IMR-90 (cell line): ENCODE measurements around the gene PMEPA1. TPM values are rescaled to one million over a fixed set of nuclear protein-coding genes. Genes with fewer than 3 reads are reported as not detected.

ENCODE experiments used
- ATAC-seq: fragments of 200-7000 bp; cut with Tn5 transposase; 2 replicates; pipeline ENCODE4 v1.9.1; 2020; ENCODE audit warnings: low read depth, mild to moderate bottlenecking, moderate library complexity
- BruUV-seq: library from RNA; stranded (reverse); fragments of 400-500 nt; replicated peaks from 2 replicates; lab custom pipeline; 2021; lab: Mats Ljungman, UMichigan
- CTCF ChIA-PET: fragments of 300-600 bp; formaldehyde crosslinking; extraction: SDS; loops from one replicate; lab custom pipeline; 2021; ENCODE audit warnings: antibody characterized with exemption; lab: Yijun Ruan, JAX
- POLR2A ChIA-PET: fragments of 300-600 bp; sonication (Branson Sonifier 250); formaldehyde crosslinking; loops from one replicate; lab custom pipeline; 2022; ENCODE audit warnings: antibody characterized with exemption; ENCODE audit not compliant: unreplicated experiment; lab: Charles Lee
- DNase-seq: peaks from one replicate; pipeline ENCODE4 v3.0.0; 2013
- H2AFZ ChIP-seq: replicated peaks from 2 replicates; pipeline ENCODE3; 2013; ENCODE audit warnings: low read length, mild to moderate bottlenecking; ENCODE audit not compliant: poor library complexity
- H2AK5ac ChIP-seq: 2 replicates; pipeline ENCODE4 v1.6.1; 2013; ENCODE audit warnings: low read depth, low read length, inconsistent platforms
- H2AK9ac ChIP-seq: replicated peaks from 2 replicates; pipeline ENCODE3; 2013; ENCODE audit warnings: mild to moderate bottlenecking, low read depth, low read length, moderate library complexity; ENCODE audit not compliant: poor library complexity
- H2BK120ac ChIP-seq: 2 replicates; pipeline ENCODE4 v1.6.1; 2013; ENCODE audit warnings: low read depth, low read length, inconsistent platforms
- H2BK15ac ChIP-seq: 3 replicates; pipeline ENCODE4 v1.6.1; 2013; ENCODE audit warnings: low read depth, low read length, inconsistent platforms
- H2BK20ac ChIP-seq: 2 replicates; pipeline ENCODE4 v1.6.1; 2013; ENCODE audit warnings: low read depth, mild to moderate bottlenecking, inconsistent platforms, low read length, moderate library complexity
- H2BK5ac ChIP-seq: 2 replicates; pipeline ENCODE4 v1.6.1; 2013; ENCODE audit warnings: mild to moderate bottlenecking, low read depth, low read length, inconsistent platforms; ENCODE audit not compliant: poor library complexity, severe bottlenecking
- H3K14ac ChIP-seq: replicated peaks from 2 replicates; pipeline ENCODE4 v1.6.1; 2013; ENCODE audit warnings: low read depth, low read length, inconsistent platforms
- H3K18ac ChIP-seq: 2 replicates; pipeline ENCODE4 v1.6.1; 2013; ENCODE audit warnings: low read depth, low read length, control low read depth
- H3K23ac ChIP-seq: 2 replicates; pipeline ENCODE4 v1.6.1; 2013; ENCODE audit warnings: low read depth, low read length, inconsistent platforms
- H3K27ac ChIP-seq: 2 replicates; pipeline ENCODE4 v1.5.1; 2013; ENCODE audit warnings: mild to moderate bottlenecking, control low read depth, low read length; ENCODE audit not compliant: insufficient read depth
- H3K27me3 ChIP-seq: 2 replicates; pipeline ENCODE4 v1.6.1; 2013; ENCODE audit warnings: low read length; ENCODE audit not compliant: control insufficient read depth, insufficient read depth
- H3K36me3 ChIP-seq: 2 replicates; pipeline ENCODE4 v1.6.1; 2013; ENCODE audit warnings: low read length, mixed read lengths; ENCODE audit not compliant: control insufficient read depth, insufficient read depth
- H3K4ac ChIP-seq: 2 replicates; pipeline ENCODE4 v1.6.1; 2013; ENCODE audit warnings: low read depth, low read length, inconsistent platforms
- H3K4me1 ChIP-seq: 2 replicates; pipeline ENCODE4 v1.6.1; 2013; ENCODE audit warnings: low read length, mixed read lengths; ENCODE audit not compliant: control insufficient read depth, insufficient read depth
- H3K4me2 ChIP-seq: 2 replicates; pipeline ENCODE4 v1.6.1; 2013; ENCODE audit warnings: low read depth, mild to moderate bottlenecking, control low read depth, low read length, moderate library complexity
- H3K4me3 ChIP-seq: 2 replicates; pipeline ENCODE4 v1.5.1; 2013; ENCODE audit warnings: low read depth, mild to moderate bottlenecking, control low read depth, low read length, moderate library complexity; ENCODE audit not compliant: insufficient read depth
- H3K56ac ChIP-seq: 2 replicates; pipeline ENCODE4 v1.6.1; 2013; ENCODE audit warnings: low read length, inconsistent platforms; ENCODE audit not compliant: insufficient read depth; ENCODE audit errors: extremely low read depth
- H3K79me1 ChIP-seq, 2 experiments: 2 replicates each; pipeline ENCODE4 v1.6.1; 2013; ENCODE audit warnings: low read length in 2 of 2, inconsistent platforms in 1 of 2, low read depth in 1 of 2
- H3K9ac ChIP-seq: 2 replicates; pipeline ENCODE4 v1.6.1; 2013; ENCODE audit warnings: low read depth, low read length, control low read depth
- H3K9me1 ChIP-seq: 2 replicates; pipeline ENCODE4 v1.6.1; 2013; ENCODE audit warnings: low read length, inconsistent platforms; ENCODE audit not compliant: insufficient read depth
- H3K9me3 ChIP-seq: 2 replicates; pipeline ENCODE4 v1.6.1; 2013; ENCODE audit warnings: low read length; ENCODE audit not compliant: control insufficient read depth, insufficient read depth
- H4K20me1 ChIP-seq: 2 replicates; pipeline ENCODE4 v1.6.1; 2013; ENCODE audit warnings: low read length, inconsistent platforms; ENCODE audit not compliant: insufficient read depth
- H4K5ac ChIP-seq: 2 replicates; pipeline ENCODE4 v1.6.1; 2013; ENCODE audit warnings: mild to moderate bottlenecking, low read depth, low read length, control low read depth
- H4K8ac ChIP-seq, 2 experiments: 2 replicates each; pipeline ENCODE4 v1.6.1; 2013; ENCODE audit warnings: low read depth in 2 of 2, low read length in 2 of 2, control low read depth in 1 of 2, inconsistent platforms in 1 of 2
- H4K91ac ChIP-seq: 2 replicates; pipeline ENCODE4 v1.6.1; 2013; ENCODE audit warnings: low read depth, low read length, inconsistent platforms; ENCODE audit not compliant: insufficient read depth
- BHLHE40 ChIP-seq: fragments of 150-350 bp; IDR thresholded peaks from 2 replicates; pipeline ENCODE4 v1.6.1; 2016; ENCODE audit warnings: mild to moderate bottlenecking, low read depth, low read length
- CEBPB ChIP-seq: IDR thresholded peaks from 2 replicates; pipeline ENCODE4 v1.6.1; 2012; ENCODE audit warnings: low read depth, low read length, improper control_type of control experiment
- CHD1 ChIP-seq: IDR thresholded peaks from 2 replicates; pipeline ENCODE4 v1.6.1; 2012; ENCODE audit warnings: low read depth, low read length, improper control_type of control experiment
- FOS ChIP-seq: fragments of 150-350 bp; IDR thresholded peaks from 2 replicates; pipeline ENCODE4 v1.6.1; 2016; ENCODE audit warnings: low read depth, low read length
- MAFK ChIP-seq: IDR thresholded peaks from 2 replicates; pipeline ENCODE4 v1.6.1; 2012; ENCODE audit warnings: low read depth, low read length, improper control_type of control experiment
- MAZ ChIP-seq: IDR thresholded peaks from 2 replicates; pipeline ENCODE4 v1.6.1; 2012; ENCODE audit warnings: low read depth, mild to moderate bottlenecking, low read length, improper control_type of control experiment, moderate library complexity, borderline replicate concordance
- POLR2A ChIP-seq: IDR thresholded peaks from 2 replicates; pipeline ENCODE4 v1.6.1; 2012; ENCODE audit warnings: mild to moderate bottlenecking, low read depth, low read length
- RAD21 ChIP-seq: IDR thresholded peaks from 2 replicates; pipeline ENCODE4 v1.6.1; 2012; ENCODE audit warnings: low read length, improper control_type of control experiment
- RCOR1 ChIP-seq: IDR thresholded peaks from 2 replicates; pipeline ENCODE4 v1.6.1; 2012; ENCODE audit warnings: mild to moderate bottlenecking, low read length, improper control_type of control experiment; ENCODE audit not compliant: insufficient replicate concordance
- RFX5 ChIP-seq: IDR thresholded peaks from 2 replicates; pipeline ENCODE4 v1.8.0; 2012; ENCODE audit warnings: low read depth, mild to moderate bottlenecking, low read length, moderate library complexity
- SMC3 ChIP-seq: fragments of 150-350 bp; IDR thresholded peaks from 2 replicates; pipeline ENCODE4 v1.6.1; 2016; ENCODE audit warnings: low read depth, mild to moderate bottlenecking, antibody characterized with exemption, low read length, moderate library complexity
- WGBS, 2 experiments: methylation state at CpG; one replicate each; pipeline versions ENCODE4 v1.1.5 to v1.1.7; 2013; ENCODE audit warnings: missing lambda C conversion rate in 2 of 2; ENCODE audit not compliant: insufficient read length in 1 of 2; ENCODE audit errors: extremely low coverage in 2 of 2; 5-methylcytosine and 5-hydroxymethylcytosine counted together
- dilution Hi-C: fragments of 300-500 bp; cut with HindIII; formaldehyde crosslinking; loops from one replicate; pipeline ENCODE4 v1.14.3; 2018; ENCODE audit warnings: low sequenced_read_pairs; ENCODE audit not compliant: unreplicated experiment
- in situ Hi-C: fragments of 300-500 bp; cut with MboI; formaldehyde crosslinking; loops from 3 replicates; pipeline ENCODE4 v1.14.3; 2019; ENCODE audit warnings: low sequenced_read_pairs, inconsistent platforms, mixed read lengths
- intact Hi-C: fragments of 100-400 bp; cut with micrococcal nuclease; formaldehyde crosslinking; loops from 2 replicates; pipeline ENCODE4 v1.10.0; 2022
- polyA plus RNA-seq, 3 experiments: library from polyadenylated mRNA; depleted of rRNA; stranded (reverse); fragments of >200 nt; gene quantifications; 2 replicates each; pipeline ENCODE4 v1.2.3, GENCODE V29; 2012; ENCODE audit warnings: low replicate concordance in 1 of 3
- total RNA-seq: library from RNA; depleted of rRNA; stranded (reverse); fragments of >200 nt; gene quantifications from 2 replicates; pipeline ENCODE4 v1.2.3, GENCODE V29; 2012
- TF ChIP-seq, protein P1 (sequence below): fragments of 150-350 bp; IDR thresholded peaks from 2 replicates; pipeline ENCODE4 v1.6.1; 2016; ENCODE audit warnings: low read depth, mild to moderate bottlenecking, low read length, moderate library complexity, borderline replicate concordance

PMEPA1 gene
- total and polyA plus RNA-seq, 2 of the 4 experiments (the other 2 are of a cell fraction) = 2.0 to 6.9 TPM

DNA sequence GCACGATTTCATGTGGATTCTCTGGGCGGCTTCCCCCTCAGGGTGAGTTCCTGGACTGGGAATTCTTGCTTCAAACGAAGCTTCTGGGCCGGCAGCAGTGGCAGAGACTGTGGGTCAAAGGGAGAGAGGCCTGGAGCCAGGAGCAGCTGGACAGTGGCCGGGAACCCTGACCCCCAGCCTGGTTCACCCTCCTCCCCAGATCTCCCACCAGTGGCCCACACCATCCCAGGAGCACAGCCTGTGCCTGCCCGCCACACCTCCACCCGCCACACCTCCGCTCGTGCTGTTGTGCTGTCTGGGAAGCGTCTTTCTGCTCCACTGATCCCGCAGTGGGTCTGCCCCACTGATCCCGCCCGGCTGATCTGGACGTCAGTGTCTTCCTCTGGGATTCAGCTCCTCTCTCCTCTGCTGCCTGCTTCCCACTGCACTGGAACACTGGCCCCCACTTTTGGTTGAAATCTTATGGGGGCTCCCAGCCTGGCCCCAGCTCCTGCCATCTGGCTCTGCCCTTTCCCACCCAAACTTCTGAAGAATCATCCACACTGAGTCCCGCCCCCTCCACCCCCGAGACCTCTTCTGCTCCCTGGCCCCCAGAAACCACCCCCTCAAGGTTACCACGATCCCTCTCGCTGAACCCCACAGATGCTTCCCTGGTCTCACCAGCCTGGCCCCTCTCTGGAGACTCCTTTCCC, 99.4 kb downstream of the PMEPA1 start:
- Histone ChIP-seq H4K91ac (no peak overlapping the region), H3K4me3 (no peak overlapping the region), H3K18ac (no peak overlapping the region), H3K27me3 (peaks cover 9% of the 10 kb centered on the region), H2BK120ac (no peak overlapping the region), H2BK15ac (no peak overlapping the region), H3K9me1 (no peaks in the 10 kb centered on the region), H3K9me3 (no peaks in the 10 kb centered on the region), H2AK9ac (no peak overlapping the region), H2BK5ac (no peak overlapping the region), H3K36me3 (no peaks in the 10 kb centered on the region), H4K8ac (no peak overlapping the region), H2BK20ac (no peak overlapping the region), H3K79me1 (no peaks in the 10 kb centered on the region), H3K27ac (no peak overlapping the region), H3K4me2 (no peak overlapping the region), H3K56ac (no peak overlapping the region), H2AK5ac (no peak overlapping the region), H3K4ac (no peak overlapping the region), H3K4me1 (no peaks in the 10 kb centered on the region), H4K20me1 (no peaks in the 10 kb centered on the region), H3K14ac (no peak overlapping the region), H2AFZ (no peak overlapping the region), H4K5ac (no peak overlapping the region), H3K23ac (no peak overlapping the region), H3K9ac (no peak overlapping the region)
- dilution Hi-C loops (no loop called here), in situ Hi-C loops (no loop called here), intact Hi-C loops (no loop called here)
- ChIA-PET POLR2A (no interaction called here), CTCF (interaction anchor here (0.7 kb wide), 1 partner anchor 18 kb away, joined by 3 read pairs; no protein-coding TSS in a partner anchor)
- DNase-seq (no peak), ATAC-seq (no peak)
- WGBS, 2 experiments = 75% methylated on average over 9 of the region's 18 CpGs; no CpG with 5 or more reads in 1 of the 2 experiments
- no TSS peak for BruUV-seq
- TF ChIP-seq RCOR1 (no peak), RAD21 (no peak), CHD1 (no peak), SMC3 (no peak), CEBPB (no peak), BHLHE40 (no peak), POLR2A (no peak), RFX5 (no peak), MAFK (no peak), FOS (no peak), MAZ (no peak)
- TF ChIP-seq, protein P1, sequence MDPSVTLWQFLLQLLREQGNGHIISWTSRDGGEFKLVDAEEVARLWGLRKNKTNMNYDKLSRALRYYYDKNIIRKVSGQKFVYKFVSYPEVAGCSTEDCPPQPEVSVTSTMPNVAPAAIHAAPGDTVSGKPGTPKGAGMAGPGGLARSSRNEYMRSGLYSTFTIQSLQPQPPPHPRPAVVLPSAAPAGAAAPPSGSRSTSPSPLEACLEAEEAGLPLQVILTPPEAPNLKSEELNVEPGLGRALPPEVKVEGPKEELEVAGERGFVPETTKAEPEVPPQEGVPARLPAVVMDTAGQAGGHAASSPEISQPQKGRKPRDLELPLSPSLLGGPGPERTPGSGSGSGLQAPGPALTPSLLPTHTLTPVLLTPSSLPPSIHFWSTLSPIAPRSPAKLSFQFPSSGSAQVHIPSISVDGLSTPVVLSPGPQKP = no peak
